H1 (cell line): ENCODE measurements around the gene KCNJ5.

Experiments used
- EZH2 ChIP-seq: fragments of 200-600 bp; sonication (generic); IDR thresholded peaks from 2 replicates; pipeline ENCODE4 v1.7.1; 2012; ENCODE audit warnings: low read depth, mild to moderate bottlenecking, moderate library complexity, low read length, inconsistent platforms; ENCODE audit not compliant: severe bottlenecking
- POLR2A ChIP-seq, 2 experiments: IDR thresholded peaks; 1 replicate in 1 of 2; 2 replicates in 1 of 2; pipeline ENCODE4 v1.6.1; 2011; ENCODE audit warnings: low read depth in 2 of 2, low read length in 2 of 2, mild to moderate bottlenecking in 2 of 2; ENCODE audit errors: control extremely low read depth in 1 of 2
- SUZ12 ChIP-seq: fragments of 200-600 bp; sonication (generic); IDR thresholded peaks from 2 replicates; pipeline ENCODE4 v1.6.1; 2012; ENCODE audit warnings: mild to moderate bottlenecking, inconsistent platforms, low read length, moderate library complexity, mixed read lengths
- USF2 ChIP-seq: IDR thresholded peaks from 2 replicates; pipeline ENCODE4 v1.6.1; 2011; ENCODE audit warnings: low read length, improper control_type of control experiment
- TF ChIP-seq, protein P1 (sequence below), 3 experiments: IDR thresholded peaks; 1 replicate in 2 of 3; 2 replicates in 1 of 3; pipeline versions ENCODE4 v1.5.1 to v1.6.1; 2011; ENCODE audit warnings: low read length in 3 of 3, mild to moderate bottlenecking in 3 of 3, inconsistent platforms in 2 of 3, low read depth in 1 of 3, moderate library complexity in 1 of 3; ENCODE audit not compliant: insufficient read depth in 1 of 3; ENCODE audit errors: control extremely low read depth in 1 of 3

- TF ChIP-seq, protein P1, sequence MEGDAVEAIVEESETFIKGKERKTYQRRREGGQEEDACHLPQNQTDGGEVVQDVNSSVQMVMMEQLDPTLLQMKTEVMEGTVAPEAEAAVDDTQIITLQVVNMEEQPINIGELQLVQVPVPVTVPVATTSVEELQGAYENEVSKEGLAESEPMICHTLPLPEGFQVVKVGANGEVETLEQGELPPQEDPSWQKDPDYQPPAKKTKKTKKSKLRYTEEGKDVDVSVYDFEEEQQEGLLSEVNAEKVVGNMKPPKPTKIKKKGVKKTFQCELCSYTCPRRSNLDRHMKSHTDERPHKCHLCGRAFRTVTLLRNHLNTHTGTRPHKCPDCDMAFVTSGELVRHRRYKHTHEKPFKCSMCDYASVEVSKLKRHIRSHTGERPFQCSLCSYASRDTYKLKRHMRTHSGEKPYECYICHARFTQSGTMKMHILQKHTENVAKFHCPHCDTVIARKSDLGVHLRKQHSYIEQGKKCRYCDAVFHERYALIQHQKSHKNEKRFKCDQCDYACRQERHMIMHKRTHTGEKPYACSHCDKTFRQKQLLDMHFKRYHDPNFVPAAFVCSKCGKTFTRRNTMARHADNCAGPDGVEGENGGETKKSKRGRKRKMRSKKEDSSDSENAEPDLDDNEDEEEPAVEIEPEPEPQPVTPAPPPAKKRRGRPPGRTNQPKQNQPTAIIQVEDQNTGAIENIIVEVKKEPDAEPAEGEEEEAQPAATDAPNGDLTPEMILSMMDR (IDR thresholded peaks at IDR 0.05; ENCODE audit: control extremely low read depth in 1 of 3, insufficient read depth in 1 of 3, low read depth in 1 of 3, low read length in 3 of 3): no peak
- TF ChIP-seq POLR2A (IDR thresholded peaks at IDR 0.05; ENCODE audit: control extremely low read depth in 1 of 2, low read depth in 2 of 2, low read length in 2 of 2) (no peak), USF2 (no peak), EZH2 (no peak), SUZ12 (no peak)
Observed at GRCh38 chr11:128924104-128924503, 32.9 kb downstream of the KCNJ5 start.
